ENCODE measurements around the gene VKORC1. TPM values are rescaled to one million over a fixed set of nuclear protein-coding genes. Genes with fewer than 3 reads are reported as not detected.

The VKORC1 gene
- total RNA-seq (2021) (85.0 and 98.3 TPM in 2 replicates), Bru-seq, nascent RNA (percentile 61 among the genes with signal in this experiment), BruChase-seq, experiment 1, labeled RNA remaining after a 2-hour chase (percentile 71 among the genes with signal in this experiment), BruChase-seq, experiment 2, labeled RNA remaining after a 6-hour chase (percentile 84 among the genes with signal in this experiment)
- long read RNA-seq, transcript VKORC1-203 (2 exons, 901 nt), result minor isoform, 28 of 123 reads
- long read RNA-seq, transcript VKORC1-205 (3 exons, 1,012 nt), result major isoform, 83 of 123 reads
- long read RNA-seq, partial matches to known transcripts, result 1 of 123 reads
- long read RNA-seq, other reads (novel, unspliced or antisense), result 7 of 123 reads

- Histone ChIP-seq H3K4me1 (ENCODE audit: insufficient read depth, low read length, poor library complexity, severe bottlenecking) (peaks cover 3% of the 10 kb centered on the region), H3K36me3 (ENCODE audit: insufficient read depth, low read length, poor library complexity, severe bottlenecking) (peaks cover 4% of the 10 kb centered on the region), H3K27me3 (replicated peaks; ENCODE audit: insufficient read depth, low read depth, low read length, poor library complexity) (no peaks in the 10 kb centered on the region), H3K4me3 (ENCODE audit: low read depth, low read length, poor library complexity, severe bottlenecking) (peak within 1 kb of the TSS; percentile 73), H3K27ac (ENCODE audit: low read depth, low read length, poor library complexity, severe bottlenecking) (peak within 1 kb of the TSS; percentile 79), H3K9me3 (ENCODE audit: low read depth, low read length, poor library complexity, severe bottlenecking) (no peaks in the 10 kb centered on the region)
- BruUV-seq (replicated peaks), result no TSS peak
- ChIA-PET CTCF (no interaction called here), POLR2A (ENCODE audit: low non-redundant PET) (no interaction called here)
- intact Hi-C loops (cut with micrococcal nuclease; ENCODE audit: unreplicated experiment), result loop anchor here (1.0 to 10.0 kb wide), 2 partner anchors 20 to 140 kb away; partner anchors contain the start of genes SETD1A, ZNF646 and ZNF668
- no peak for TF ChIP-seq EZH2 (IDR thresholded peaks at IDR 0.05; ENCODE audit: borderline replicate concordance, low read depth, low read length, poor library complexity, severe bottlenecking)
- TF ChIP-seq, protein P1, sequence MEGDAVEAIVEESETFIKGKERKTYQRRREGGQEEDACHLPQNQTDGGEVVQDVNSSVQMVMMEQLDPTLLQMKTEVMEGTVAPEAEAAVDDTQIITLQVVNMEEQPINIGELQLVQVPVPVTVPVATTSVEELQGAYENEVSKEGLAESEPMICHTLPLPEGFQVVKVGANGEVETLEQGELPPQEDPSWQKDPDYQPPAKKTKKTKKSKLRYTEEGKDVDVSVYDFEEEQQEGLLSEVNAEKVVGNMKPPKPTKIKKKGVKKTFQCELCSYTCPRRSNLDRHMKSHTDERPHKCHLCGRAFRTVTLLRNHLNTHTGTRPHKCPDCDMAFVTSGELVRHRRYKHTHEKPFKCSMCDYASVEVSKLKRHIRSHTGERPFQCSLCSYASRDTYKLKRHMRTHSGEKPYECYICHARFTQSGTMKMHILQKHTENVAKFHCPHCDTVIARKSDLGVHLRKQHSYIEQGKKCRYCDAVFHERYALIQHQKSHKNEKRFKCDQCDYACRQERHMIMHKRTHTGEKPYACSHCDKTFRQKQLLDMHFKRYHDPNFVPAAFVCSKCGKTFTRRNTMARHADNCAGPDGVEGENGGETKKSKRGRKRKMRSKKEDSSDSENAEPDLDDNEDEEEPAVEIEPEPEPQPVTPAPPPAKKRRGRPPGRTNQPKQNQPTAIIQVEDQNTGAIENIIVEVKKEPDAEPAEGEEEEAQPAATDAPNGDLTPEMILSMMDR (conservative IDR thresholded peaks at IDR 0.05; ENCODE audit: low read depth, low read length), result no peak
- peak; percentile 98 for DNase-seq (ENCODE audit: low spot score)
Observed at GRCh38 chr16:31094424-31095120, at the start of gene VKORC1. TSS of gene VKORC1 (minus strand) at chr16:31094797. CDS start at chr16:31094729, 68 bp downstream.

- no peak for DNase-seq (ENCODE audit: low spot score)
Observed at GRCh38 chr16:31143694-31144148, 49.1 kb upstream of the VKORC1 start.

More at GRCh38 chr16:31143694-31144148, 49.1 kb upstream of the VKORC1 start:
- CTCF ChIA-PET, result no interaction called here
- POLR2A ChIA-PET (ENCODE audit: low non-redundant PET), result no interaction called here
- intact Hi-C loops (cut with micrococcal nuclease; ENCODE audit: unreplicated experiment), result loop anchor here (2.0 to 10.0 kb wide), 3 partner anchors 27 to 189 kb away; partner anchors contain the start of genes KAT8 and SETD1A
- no peak overlapping the region for H3K4me3 ChIP-seq (ENCODE audit: low read depth, low read length, poor library complexity, severe bottlenecking)
- no peaks in the 10 kb centered on the region for H3K9me3 ChIP-seq (ENCODE audit: low read depth, low read length, poor library complexity, severe bottlenecking)
- H3K27ac ChIP-seq (ENCODE audit: low read depth, low read length, poor library complexity, severe bottlenecking), result no peak overlapping the region
- no TSS peak for BruUV-seq (replicated peaks)
- H3K36me3 ChIP-seq (ENCODE audit: insufficient read depth, low read length, poor library complexity, severe bottlenecking), result no peaks in the 10 kb centered on the region
- TF ChIP-seq, protein P1 (conservative IDR thresholded peaks at IDR 0.05; ENCODE audit: low read depth, low read length), result no peak
- no peak for TF ChIP-seq EZH2 (IDR thresholded peaks at IDR 0.05; ENCODE audit: borderline replicate concordance, low read depth, low read length, poor library complexity, severe bottlenecking)
- peaks cover 11% of the 10 kb centered on the region for H3K4me1 ChIP-seq (ENCODE audit: insufficient read depth, low read length, poor library complexity, severe bottlenecking)
- H3K27me3 ChIP-seq (replicated peaks; ENCODE audit: insufficient read depth, low read depth, low read length, poor library complexity), result no peaks in the 10 kb centered on the region

Measured in A673 (cell line).